HUES64 (cell line): ENCODE results near the gene DUT.

Experiments
- H3K27ac ChIP-seq: 2 replicates; pipeline ENCODE4 v1.7.0; 2013; ENCODE audit warnings: low read depth, low read length, inconsistent platforms
- H3K27me3 ChIP-seq: 2 replicates; pipeline ENCODE4 v1.6.1; 2013; ENCODE audit warnings: mild to moderate bottlenecking, low read length; ENCODE audit not compliant: insufficient read depth
- H3K36me3 ChIP-seq: 2 replicates; pipeline ENCODE4 v1.6.1; 2013; ENCODE audit warnings: mild to moderate bottlenecking, low read length; ENCODE audit not compliant: insufficient read depth
- H3K4me1 ChIP-seq: 2 replicates; pipeline ENCODE4 v1.6.1; 2013; ENCODE audit warnings: mild to moderate bottlenecking, low read length, moderate library complexity; ENCODE audit not compliant: insufficient read depth
- H3K4me3 ChIP-seq: 2 replicates; pipeline ENCODE4 v1.5.1; 2013; ENCODE audit warnings: mild to moderate bottlenecking, low read length, moderate library complexity
- H3K9ac ChIP-seq: 2 replicates; pipeline ENCODE4 v1.6.1; 2013; ENCODE audit warnings: mild to moderate bottlenecking, low read depth, low read length
- H3K9me3 ChIP-seq: 2 replicates; pipeline ENCODE4 v1.6.1; 2013; ENCODE audit warnings: low read depth, low read length; ENCODE audit not compliant: insufficient read depth
- whole genome bisulfite sequencing: fragments of 150-250, 120-280 bp; methylation state at CpG from one replicate; pipeline ENCODE4 v1.1.7; 2013; ENCODE audit warnings: missing lambda C conversion rate; 5-methylcytosine and 5-hydroxymethylcytosine counted together

The DUT gene

GRCh38 chr15:48354694-48355303, 23.6 kb downstream of the DUT start:
- Histone ChIP-seq H3K4me3 (no peak overlapping the region), H3K9me3 (no peaks in the 10 kb centered on the region), H3K9ac (no peak overlapping the region), H3K27ac (no peak overlapping the region), H3K36me3 (no peaks in the 10 kb centered on the region), H3K27me3 (no peaks in the 10 kb centered on the region), H3K4me1 (peaks cover 8% of the 10 kb centered on the region; the same call in 1 of the 2 replicates)
- WGBS, result 92% methylated on average over 9 of the region's 9 CpGs

- Histone ChIP-seq H3K4me3 (no peak overlapping the region), H3K9me3 (no peaks in the 10 kb centered on the region), H3K27me3 (no peaks in the 10 kb centered on the region), H3K27ac (no peak overlapping the region), H3K4me1 (peaks cover 8% of the 10 kb centered on the region; the same call in 1 of the 2 replicates), H3K9ac (no peak overlapping the region), H3K36me3 (no peaks in the 10 kb centered on the region)
- WGBS, result 70% methylated on average over 4 of the region's 6 CpGs
Observed at GRCh38 chr15:48355377-48355776, 24.1 kb downstream of the DUT start.

- 57% methylated on average over 3 of the region's 3 CpGs for WGBS
- H3K36me3 ChIP-seq, result no peaks in the 10 kb centered on the region
- no peak overlapping the region for H3K9ac ChIP-seq
- no peak overlapping the region for H3K4me3 ChIP-seq
- no peaks in the 10 kb centered on the region for H3K27me3 ChIP-seq
- no peak overlapping the region for H3K27ac ChIP-seq
- H3K4me1 ChIP-seq, result peaks cover 8% of the 10 kb centered on the region; the same call in 1 of the 2 replicates
- H3K9me3 ChIP-seq, result no peaks in the 10 kb centered on the region
Observed at GRCh38 chr15:48358229-48359152, 27.3 kb downstream of the DUT start.

DNA sequence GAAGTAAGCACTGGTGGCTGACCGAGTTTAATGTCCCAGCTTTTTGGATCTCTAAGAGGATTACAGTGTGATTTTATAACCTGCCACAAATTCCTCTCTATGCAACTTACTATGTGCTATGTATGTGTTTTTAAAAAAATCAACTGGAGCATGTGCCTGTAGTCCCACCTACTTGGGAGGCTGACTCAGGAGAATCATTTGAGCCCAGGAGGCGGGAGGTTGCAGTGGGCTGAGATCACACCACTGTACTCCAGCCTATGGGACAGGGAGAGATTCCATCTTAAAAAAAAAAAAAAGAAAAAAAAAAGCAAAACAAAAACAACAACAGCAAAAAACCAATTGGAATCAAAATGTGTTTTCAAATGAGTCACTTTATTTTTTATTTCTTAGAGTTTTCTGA, 29.6 kb downstream of the DUT start:
- 79% methylated on average over 2 of the region's 2 CpGs for WGBS
- Histone ChIP-seq H3K4me1 (peaks cover 8% of the 10 kb centered on the region; the same call in 1 of the 2 replicates), H3K4me3 (no peak overlapping the region), H3K36me3 (no peaks in the 10 kb centered on the region), H3K9me3 (no peaks in the 10 kb centered on the region), H3K27me3 (no peaks in the 10 kb centered on the region), H3K9ac (no peak overlapping the region), H3K27ac (no peak overlapping the region)

GRCh38 chr15:48361685-48362084, 30.5 kb downstream of the DUT start:
- Histone ChIP-seq H3K9me3 (no peaks in the 10 kb centered on the region), H3K27ac (no peak overlapping the region), H3K27me3 (no peaks in the 10 kb centered on the region), H3K9ac (no peak overlapping the region), H3K4me3 (no peak overlapping the region), H3K4me1 (peaks cover 8% of the 10 kb centered on the region; the same call in 1 of the 2 replicates), H3K36me3 (no peaks in the 10 kb centered on the region)
- WGBS, result 86% methylated on average over 1 of the region's 2 CpGs

GRCh38 chr15:48363474-48363873, 32.2 kb downstream of the DUT start:
- no peaks in the 10 kb centered on the region for H3K27me3 ChIP-seq
- H3K9ac ChIP-seq, result no peak overlapping the region
- H3K4me1 ChIP-seq, result peaks cover 5% of the 10 kb centered on the region; the same call in 1 of the 2 replicates
- H3K9me3 ChIP-seq, result no peaks in the 10 kb centered on the region
- H3K36me3 ChIP-seq, result no peaks in the 10 kb centered on the region
- H3K4me3 ChIP-seq, result no peak overlapping the region
- no peak overlapping the region for H3K27ac ChIP-seq
- 75% methylated on average over 5 of the region's 5 CpGs for WGBS

- no peaks in the 10 kb centered on the region for H3K9me3 ChIP-seq
- no peak overlapping the region for H3K27ac ChIP-seq
- H3K4me3 ChIP-seq, result no peak overlapping the region
- 100% methylated on average over 1 of the region's 1 CpG for WGBS
- H3K9ac ChIP-seq, result no peak overlapping the region
- no peaks in the 10 kb centered on the region for H3K36me3 ChIP-seq
- H3K27me3 ChIP-seq, result no peaks in the 10 kb centered on the region
- H3K4me1 ChIP-seq, result no peaks in the 10 kb centered on the region
Observed at GRCh38 chr15:48365575-48365974, 34.3 kb downstream of the DUT start.

DNA sequence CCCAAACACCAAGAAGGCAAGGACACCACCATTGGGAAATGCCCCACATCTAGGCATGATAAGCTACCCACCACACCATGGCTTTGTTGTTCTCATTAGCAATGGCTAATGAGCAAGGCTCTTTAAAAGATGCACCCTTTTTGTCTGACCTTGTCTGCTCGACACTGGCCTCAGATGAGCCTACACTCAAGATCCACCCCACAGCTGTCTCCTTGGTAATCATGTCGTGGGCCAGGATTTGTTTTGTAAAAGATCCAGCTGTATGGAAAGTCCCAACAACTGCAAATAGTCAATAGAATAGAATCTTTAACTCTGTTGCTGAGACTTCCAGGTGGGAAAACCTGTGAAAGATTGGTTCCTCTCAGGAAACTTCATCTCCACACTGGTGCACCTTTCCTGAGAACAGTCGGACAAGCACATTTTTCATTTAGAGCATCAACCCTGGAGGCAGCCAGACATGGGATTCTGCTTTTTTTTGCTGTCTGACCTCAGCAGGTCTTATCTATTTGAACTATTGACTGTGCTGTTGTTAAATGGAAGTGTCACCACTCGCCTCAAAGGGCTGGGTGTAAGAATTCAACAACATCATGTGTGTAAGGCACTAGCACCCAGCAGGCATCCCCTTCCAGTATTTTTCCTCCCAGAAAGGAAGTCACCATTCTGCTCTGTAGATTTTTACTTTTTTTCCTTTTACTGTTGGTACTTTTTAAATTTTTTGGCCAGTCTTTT, 35.5 kb downstream of the DUT start:
- H3K9me3 ChIP-seq, result no peaks in the 10 kb centered on the region
- H3K9ac ChIP-seq, result no peak overlapping the region
- H3K27ac ChIP-seq, result no peak overlapping the region
- H3K4me3 ChIP-seq, result no peak overlapping the region
- H3K4me1 ChIP-seq, result no peaks in the 10 kb centered on the region
- WGBS, result 91% methylated on average over 4 of the region's 4 CpGs
- H3K36me3 ChIP-seq, result no peaks in the 10 kb centered on the region
- H3K27me3 ChIP-seq, result no peaks in the 10 kb centered on the region

GRCh38 chr15:48367483-48367882, 36.3 kb downstream of the DUT start:
- no peak overlapping the region for H3K4me3 ChIP-seq
- no peaks in the 10 kb centered on the region for H3K36me3 ChIP-seq
- H3K27me3 ChIP-seq, result no peaks in the 10 kb centered on the region
- no peak overlapping the region for H3K27ac ChIP-seq
- 88% methylated on average over 3 of the region's 3 CpGs for WGBS
- no peak overlapping the region for H3K9ac ChIP-seq
- H3K4me1 ChIP-seq, result no peaks in the 10 kb centered on the region
- no peaks in the 10 kb centered on the region for H3K9me3 ChIP-seq

DNA sequence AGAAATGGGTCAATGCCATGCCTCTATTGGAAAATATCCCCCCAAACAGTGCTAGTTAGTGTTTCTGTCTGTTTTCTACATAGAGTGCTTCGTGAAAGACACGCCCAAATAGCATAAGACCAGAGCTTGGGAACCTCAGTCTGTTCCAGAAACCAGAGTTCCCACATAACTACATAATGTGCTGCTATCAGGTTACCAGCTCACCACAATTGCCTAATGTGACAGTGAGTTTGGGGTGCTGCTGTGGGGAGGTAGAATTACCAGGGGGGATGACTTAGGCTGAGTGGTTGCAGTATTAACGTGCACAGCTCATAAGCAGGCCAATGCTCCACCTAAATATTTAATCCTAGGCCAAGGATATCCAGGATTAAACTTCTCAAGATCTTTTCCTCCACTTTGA, 39.2 kb downstream of the DUT start:
- WGBS, result 92% methylated on average over 2 of the region's 3 CpGs

GRCh38 chr15:48371550-48371949, 40.3 kb downstream of the DUT start:
- Histone ChIP-seq H3K4me1 (no peaks in the 10 kb centered on the region), H3K27me3 (no peaks in the 10 kb centered on the region), H3K27ac (no peak overlapping the region), H3K36me3 (no peaks in the 10 kb centered on the region), H3K4me3 (no peak overlapping the region), H3K9me3 (no peaks in the 10 kb centered on the region), H3K9ac (no peak overlapping the region)
- 92% methylated on average over 1 of the region's 2 CpGs for WGBS

More for the DNA sequence above, 39.2 kb downstream of the DUT start:
- Histone ChIP-seq H3K9me3 (no peaks in the 10 kb centered on the region), H3K27ac (no peak overlapping the region), H3K4me3 (no peak overlapping the region), H3K36me3 (no peaks in the 10 kb centered on the region), H3K4me1 (no peaks in the 10 kb centered on the region), H3K27me3 (no peaks in the 10 kb centered on the region), H3K9ac (no peak overlapping the region)
